ENCODE results near the gene MBD3L2B.
"Not testable (repeated sequence)": the region's sequence is repeated elsewhere in the genome, so short reads cannot be mapped to it uniquely, and the experiment has no call there.

MBD3L2B gene

DNA sequence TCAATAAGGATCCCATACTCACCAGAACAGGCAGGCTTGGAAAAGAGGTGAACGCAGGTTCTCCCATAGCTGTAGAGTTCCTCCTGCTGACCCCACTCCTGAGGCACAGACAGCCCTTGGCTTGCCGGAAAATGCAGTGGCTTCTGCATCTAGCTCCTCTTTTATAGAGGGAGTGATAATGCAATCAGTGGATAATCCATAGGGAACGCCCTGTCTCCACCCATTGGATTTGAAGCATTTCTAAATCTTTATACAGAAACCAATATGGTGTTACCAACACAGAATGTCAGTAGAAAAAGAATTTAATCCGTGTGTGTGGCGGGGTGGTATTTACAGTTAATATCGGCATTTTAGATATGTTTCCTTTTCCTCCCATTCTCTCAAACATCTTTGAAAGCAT lies at the start of gene MBD3L2B:
Gene MBD3L2B, minus strand, starts transcription at position 101 of the 400 bp plus-strand sequence. Its CDS starts 34 bp downstream, at position 67.
- not testable (repeated sequence) for DNase-seq (ENCODE audit: low spot score)

DNA sequence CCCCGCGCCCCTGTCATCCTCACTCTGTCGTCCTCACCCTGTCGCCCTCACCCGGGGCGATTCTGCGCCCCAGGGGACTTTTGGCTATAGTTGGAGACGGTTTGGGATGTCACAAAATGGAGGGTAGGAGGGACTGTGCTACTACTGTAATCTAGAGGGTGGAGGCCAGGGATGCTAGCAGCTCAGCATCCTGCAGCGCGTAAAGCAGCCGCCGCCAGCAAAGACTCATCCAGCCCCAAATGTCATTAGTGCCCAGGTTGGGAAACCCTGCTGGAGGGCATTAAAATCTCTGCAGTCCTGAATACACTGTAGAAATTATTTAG lies 48.6 kb upstream of the MBD3L2B start:
- no peak for DNase-seq (ENCODE audit: low spot score)

DNA sequence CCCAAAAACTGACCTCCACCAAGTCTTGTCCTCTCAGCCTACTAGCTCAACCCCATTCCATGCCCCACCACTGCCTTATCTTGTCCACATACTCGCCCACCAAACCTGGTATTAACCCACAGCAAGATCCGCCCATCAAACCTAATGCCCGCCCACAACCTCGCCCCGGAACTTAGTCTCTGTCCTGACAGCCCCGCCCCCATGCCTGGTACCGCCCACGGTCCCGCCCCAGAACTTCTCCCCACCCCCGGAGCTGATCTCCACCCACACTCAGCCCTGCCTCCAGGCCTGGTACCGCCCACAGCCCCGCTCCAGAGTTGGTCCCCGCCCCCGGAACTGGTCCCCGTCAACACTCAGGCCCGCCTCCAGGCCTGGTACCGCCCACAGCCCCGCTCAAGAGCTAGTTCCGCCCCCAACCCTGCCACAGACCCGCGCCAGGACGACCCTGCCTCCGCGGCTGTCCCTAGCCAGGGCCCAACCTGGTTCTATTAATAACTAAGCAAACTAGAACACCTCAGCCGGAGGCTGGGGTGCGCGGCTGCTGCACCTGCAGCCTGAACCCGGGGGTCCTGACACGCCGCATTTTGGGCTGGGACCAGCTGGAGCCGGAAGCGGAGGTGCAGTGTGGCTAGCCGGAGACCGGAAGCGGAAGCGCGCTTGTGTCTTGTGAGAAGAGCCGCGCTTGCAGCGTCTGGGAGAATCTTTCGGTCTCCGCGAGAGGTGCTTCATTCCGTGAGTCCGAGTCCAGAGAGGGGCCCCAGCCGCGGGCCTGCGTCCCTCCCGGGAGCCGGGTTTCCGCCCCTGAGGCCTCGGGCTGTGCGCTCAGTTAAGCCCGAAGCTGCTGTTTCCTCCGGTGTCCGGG lies 48.0 kb upstream of the MBD3L2B start, which contains the start of gene ZNF557:
Gene ZNF557, plus strand, starts transcription at position 662 of the 862 bp plus-strand sequence. CDS start 5,372 bp downstream, outside the sequence.
- peak; percentile 98 for DNase-seq (ENCODE audit: low spot score)

DNA sequence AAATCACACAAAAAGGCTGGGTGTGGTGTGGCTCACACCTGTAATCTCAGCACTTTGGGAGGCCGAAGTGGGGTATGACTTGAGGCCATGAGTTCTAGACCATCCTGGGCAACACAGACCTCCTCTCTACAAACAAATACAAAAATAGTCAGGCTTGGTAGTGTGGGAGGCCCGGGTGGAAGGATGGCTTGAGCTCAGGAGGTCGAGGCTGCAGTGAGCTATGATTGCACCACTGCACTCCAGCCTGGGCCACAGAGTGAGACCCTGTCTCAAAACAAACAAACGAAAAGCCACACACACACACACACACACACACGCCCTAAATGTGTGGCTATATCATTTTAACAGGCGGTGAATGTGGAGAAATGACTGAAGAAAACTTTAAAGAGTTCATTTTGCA lies 47.4 kb upstream of the MBD3L2B start:
- no peak for DNase-seq (ENCODE audit: low spot score)

DNA sequence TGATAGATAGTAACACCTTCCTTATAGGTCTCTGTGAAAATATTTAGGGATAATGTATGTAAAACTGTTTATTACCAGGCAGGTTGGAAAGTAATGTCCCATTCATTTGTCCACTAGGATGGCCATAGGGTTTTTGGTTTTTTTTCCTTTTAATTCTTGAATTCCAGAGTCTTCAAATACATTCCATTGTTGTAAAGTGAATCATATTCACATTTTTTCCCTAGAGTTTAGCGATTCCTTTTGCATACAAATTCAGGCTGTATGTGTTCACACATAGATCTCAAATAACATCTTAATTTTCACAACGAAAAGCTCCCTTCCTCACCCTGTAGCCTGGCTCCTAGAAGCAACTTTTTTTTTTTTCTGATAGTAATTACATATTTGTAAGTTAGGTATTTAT lies 46.5 kb upstream of the MBD3L2B start:
- peak; percentile 24 for DNase-seq (ENCODE audit: low spot score)

DNA sequence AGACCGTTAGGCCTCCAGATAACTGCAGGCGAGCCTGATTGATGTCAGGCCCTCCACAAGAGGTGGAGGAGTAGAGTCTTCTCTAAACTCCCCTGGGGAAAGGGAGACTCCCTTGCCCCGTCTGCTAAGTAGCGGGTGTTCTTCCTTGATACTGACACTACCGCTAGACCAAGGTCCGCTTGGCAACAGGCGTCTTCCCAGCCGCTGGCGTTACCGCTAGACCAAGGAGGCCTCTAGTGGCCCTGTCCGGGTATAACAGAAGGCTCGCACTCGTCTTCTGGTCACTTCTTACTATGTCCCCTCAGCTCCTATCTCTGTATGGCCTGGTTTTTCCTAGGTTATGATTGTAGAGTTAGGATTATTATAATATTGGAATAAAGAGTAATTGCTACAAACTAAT lies 45.9 kb upstream of the MBD3L2B start:
- not testable (repeated sequence) for DNase-seq (ENCODE audit: low spot score)

DNA sequence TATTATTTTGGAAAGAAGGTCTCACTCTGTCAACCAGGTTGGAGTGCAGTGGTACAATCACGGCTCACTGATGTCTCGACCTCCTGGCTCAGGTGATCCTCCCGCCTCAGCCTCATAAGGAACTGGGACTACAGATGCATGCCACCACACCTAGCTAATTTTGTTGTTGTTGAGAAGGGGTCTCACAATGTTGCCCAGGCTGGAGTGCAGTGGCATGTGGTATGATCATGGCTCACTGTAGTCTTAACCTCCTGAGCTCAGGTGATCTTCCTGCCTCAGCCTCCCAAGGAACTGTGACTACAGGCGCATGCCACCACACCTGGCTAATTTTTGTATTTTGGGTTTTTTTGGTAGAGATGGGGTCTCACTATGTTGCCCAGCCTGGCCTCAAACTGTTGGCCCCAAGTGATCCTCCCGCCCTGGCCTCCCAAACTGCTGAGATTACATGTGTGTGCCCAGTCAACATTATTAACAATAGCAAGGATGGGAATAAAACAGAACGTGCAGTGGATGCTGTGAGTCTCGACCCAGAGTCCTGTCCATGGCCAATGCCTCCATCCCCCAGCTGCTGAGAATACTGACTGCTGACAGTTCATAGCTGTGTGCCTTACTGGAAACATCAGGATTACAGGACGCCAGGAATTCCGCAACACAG lies 42.7 kb upstream of the MBD3L2B start:
- DNase-seq (ENCODE audit: low spot score), result no peak

DNA sequence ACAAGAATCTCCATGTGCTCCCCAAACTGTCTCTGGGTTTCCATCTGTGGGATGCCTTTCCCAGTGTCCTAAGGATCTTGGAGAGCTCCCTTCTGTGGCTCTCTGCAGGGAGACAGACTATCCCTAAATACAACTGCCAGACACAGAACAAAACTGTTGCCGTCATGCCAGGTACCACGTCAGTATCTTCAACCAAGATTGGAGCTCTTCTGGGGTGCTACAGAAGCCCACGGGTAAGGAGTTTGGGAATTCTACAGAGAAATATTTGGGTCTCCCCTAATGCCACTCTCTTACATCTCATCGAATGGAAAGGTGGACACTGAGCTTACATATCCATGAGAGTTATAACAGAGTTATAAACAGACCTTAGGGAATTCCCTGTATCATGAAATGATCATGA lies 42.1 kb upstream of the MBD3L2B start:
- no peak for DNase-seq (ENCODE audit: low spot score)

DNA sequence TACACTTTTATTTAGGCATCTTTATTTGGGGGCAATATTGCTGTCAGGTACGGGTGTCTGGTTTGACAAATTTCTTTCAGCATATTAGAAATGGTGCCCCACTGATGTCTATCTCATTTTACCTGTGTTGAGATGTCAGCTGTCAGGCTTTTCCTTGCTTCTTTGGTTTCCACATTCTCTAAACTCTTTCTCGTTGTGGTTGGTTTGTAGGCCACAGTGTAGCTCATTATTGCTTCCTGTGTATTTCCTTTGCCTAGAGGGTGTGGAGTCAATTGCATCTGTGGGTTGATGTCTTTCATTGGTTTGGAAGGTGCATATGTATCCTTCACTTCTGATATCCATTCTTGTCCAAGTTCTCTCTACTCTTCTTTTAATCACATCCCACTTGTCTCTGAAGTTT lies 38.7 kb upstream of the MBD3L2B start:
- not testable (repeated sequence) for DNase-seq (ENCODE audit: low spot score)

DNA sequence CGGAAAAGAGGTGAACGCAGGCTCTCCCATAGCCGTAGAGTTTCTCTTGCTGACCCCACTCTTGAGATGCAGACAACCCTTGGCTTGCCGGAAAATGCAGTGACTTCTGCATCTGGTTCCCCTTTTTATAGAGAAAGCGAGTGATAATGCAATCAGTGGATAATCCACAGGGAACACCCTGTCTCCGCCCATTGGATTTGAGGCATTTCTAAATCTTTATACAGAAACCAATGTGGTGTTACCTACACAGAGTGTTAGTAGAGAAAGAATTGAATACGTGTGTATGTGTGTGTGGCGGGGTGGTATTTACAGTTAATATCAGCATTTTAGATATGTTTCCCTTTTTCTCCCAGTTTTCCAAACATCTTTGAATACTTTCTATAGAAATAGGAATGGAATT lies 37.3 kb upstream of the MBD3L2B start, which contains the start of gene MBD3L3:
Gene MBD3L3, minus strand, starts transcription at position 101 of the 400 bp plus-strand sequence. Its CDS starts 71 bp downstream, at position 30.
- not testable (repeated sequence) for DNase-seq (ENCODE audit: low spot score)

DNA sequence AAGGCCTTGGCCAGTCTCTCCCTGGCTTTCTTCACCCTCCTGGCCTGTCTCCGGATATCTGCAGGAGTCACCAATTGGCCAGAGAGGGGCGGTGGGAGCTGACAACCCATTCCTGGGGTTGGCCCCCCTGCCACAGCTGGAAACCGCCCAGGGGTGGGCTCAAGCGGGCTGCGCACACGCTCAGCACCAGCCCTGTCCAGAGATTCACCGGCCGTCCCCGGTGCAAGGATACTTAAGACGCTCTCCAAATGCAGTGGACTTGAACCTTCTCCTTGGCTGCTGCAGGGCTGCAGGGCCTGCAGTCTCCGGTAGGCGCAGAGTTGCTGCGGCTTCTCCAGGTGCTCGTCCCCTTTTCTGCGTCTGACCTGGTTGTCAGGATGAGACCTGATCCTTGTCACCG lies 35.1 kb upstream of the MBD3L2B start:
- DNase-seq (ENCODE audit: low spot score), result not testable (repeated sequence)

DNA sequence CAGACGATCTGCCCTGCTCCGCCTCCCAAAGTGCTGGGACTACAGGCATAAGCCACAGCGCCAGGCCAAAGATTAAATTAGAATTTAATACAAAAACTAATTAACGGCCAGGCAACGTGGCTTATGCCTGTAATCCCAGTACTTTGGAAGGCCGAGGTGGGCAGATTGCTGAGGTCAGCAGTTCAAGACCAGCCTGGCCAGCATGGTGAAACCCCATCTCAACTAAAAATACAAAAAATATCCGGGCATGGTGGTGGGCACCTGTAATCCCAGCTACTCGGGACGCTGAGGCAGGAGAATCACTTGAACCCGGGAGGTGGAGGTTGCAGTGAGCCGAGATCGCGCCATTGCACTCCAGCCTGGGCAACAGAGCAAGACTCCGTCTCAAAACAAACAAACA lies 34.4 kb upstream of the MBD3L2B start:
- not testable (repeated sequence) for DNase-seq (ENCODE audit: low spot score)

DNA sequence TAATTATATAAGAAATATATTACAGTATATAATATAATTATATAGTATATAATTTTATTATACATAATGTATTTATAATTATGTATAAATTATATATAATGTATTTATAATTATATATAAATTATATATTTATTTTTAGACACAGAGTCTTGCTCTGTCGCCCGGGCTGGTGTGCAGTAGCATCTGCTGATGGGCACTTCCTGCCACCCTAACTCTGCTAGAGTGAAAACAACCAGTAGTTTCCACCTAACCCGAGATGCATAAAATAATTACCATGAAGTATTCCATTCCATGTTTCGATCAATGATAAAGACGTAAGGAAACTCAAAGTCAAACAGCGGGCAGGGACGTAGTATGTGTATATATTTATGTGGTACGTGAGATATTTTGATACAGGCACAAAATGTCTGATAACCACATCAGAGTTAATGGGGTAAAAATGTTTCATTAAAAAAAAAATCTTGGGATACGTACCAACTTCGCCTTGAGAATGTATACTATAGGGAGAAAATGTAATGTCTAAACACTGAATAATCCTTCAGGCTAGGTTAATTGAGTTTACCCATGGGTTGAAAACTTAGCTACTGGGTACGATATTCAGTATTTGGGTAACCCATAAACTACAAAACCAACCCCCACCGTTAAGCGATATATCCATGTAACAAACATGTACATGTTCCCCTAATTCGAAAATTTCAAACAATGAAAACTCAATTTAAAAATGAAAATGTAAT lies 33.6 kb upstream of the MBD3L2B start:
- DNase-seq (ENCODE audit: low spot score), result not testable (repeated sequence)

DNA sequence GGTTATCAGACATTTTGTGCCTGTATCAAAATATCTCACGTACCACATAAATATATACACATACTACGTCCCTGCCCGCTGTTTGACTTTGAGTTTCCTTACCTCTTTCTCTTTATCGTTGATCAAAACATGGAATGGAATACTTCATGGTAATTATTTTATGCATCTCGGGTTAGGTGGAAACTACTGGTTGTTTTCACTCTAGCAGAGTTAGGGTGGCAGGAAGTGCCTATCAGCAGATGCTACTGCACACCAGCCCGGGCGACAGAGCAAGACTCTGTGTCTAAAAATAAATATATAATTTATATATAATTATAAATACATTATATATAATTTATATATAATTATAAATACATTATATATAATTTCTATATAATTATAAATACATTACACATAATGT lies 31.7 kb upstream of the MBD3L2B start:
- DNase-seq (ENCODE audit: low spot score), result not testable (repeated sequence)

DNA sequence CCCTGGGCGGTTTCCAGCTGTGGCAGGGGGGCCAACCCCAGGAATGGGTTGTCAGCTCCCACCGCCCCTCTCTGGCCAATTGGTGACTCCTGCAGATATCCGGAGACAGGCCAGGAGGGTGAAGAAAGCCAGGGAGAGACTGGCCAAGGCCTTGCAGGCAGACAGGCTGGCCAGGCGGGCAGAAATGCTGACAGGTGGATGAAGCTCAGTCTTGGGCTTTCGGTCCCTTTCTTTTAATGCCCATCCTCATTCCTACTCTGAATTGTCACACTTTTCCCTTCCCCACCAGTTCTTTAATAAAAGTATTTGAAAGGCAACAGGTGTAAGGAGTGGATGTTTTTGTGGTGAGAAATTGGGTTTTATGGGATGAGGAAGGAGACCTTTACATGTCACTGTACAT lies 30.2 kb upstream of the MBD3L2B start:
- not testable (repeated sequence) for DNase-seq (ENCODE audit: low spot score)

DNA sequence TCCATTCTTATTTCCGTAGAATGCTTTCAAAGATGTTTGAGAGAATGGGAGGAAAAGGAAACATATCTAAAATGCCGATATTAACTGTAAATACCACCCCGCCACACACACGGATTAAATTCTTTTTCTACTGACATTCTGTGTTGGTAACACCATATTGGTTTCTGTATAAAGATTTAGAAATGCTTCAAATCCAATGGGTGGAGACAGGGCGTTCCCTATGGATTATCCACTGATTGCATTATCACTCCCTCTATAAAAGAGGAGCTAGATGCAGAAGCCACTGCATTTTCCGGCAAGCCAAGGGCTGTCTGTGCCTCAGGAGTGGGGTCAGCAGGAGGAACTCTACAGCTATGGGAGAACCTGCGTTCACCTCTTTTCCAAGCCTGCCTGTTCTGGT lies 27.8 kb upstream of the MBD3L2B start, which contains the start of gene MBD3L2:
Gene MBD3L2, plus strand, starts transcription at position 301 of the 400 bp plus-strand sequence. Its CDS starts 53 bp downstream, at position 354.
- not testable (repeated sequence) for DNase-seq (ENCODE audit: low spot score)

DNA sequence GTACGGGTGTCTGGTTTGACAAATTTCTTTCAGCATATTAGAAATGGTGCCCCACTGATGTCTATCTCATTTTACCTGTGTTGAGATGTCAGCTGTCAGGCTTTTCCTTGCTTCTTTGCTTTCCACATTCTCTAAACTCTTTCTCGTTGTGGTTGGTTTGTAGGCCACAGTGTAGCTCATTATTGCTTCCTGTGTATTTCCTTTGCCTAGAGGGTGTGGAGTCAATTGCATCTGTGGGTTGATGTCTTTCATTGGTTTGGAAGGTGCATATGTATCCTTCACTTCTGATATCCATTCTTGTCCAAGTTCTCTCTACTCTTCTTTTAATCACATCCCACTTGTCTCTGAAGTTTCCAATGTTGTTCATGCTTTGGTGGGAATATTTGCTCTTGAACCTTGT lies 20.3 kb upstream of the MBD3L2B start:
- DNase-seq (ENCODE audit: low spot score), result not testable (repeated sequence)

DNA sequence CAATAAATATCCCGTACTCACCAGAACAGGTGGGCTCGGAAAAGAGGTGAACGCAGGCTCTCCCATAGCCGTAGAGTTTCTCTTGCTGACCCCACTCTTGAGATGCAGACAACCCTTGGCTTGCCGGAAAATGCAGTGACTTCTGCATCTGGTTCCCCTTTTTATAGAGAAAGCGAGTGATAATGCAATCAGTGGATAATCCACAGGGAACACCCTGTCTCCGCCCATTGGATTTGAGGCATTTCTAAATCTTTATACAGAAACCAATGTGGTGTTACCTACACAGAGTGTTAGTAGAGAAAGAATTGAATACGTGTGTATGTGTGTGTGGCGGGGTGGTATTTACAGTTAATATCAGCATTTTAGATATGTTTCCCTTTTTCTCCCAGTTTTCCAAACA lies 18.8 kb upstream of the MBD3L2B start, which contains the start of gene MBD3L4:
Gene MBD3L4, minus strand, starts transcription at position 101 of the 400 bp plus-strand sequence. Its CDS starts 35 bp downstream, at position 66.
- DNase-seq (ENCODE audit: low spot score), result not testable (repeated sequence)

DNA sequence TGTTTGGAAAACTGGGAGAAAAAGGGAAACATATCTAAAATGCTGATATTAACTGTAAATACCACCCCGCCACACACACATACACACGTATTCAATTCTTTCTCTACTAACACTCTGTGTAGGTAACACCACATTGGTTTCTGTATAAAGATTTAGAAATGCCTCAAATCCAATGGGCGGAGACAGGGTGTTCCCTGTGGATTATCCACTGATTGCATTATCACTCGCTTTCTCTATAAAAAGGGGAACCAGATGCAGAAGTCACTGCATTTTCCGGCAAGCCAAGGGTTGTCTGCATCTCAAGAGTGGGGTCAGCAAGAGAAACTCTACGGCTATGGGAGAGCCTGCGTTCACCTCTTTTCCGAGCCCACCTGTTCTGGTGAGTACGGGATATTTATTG lies 9.0 kb upstream of the MBD3L2B start, which contains the start of gene MBD3L5:
Gene MBD3L5, plus strand, starts transcription at position 301 of the 400 bp plus-strand sequence. Its CDS starts 34 bp downstream, at position 335.
- DNase-seq (ENCODE audit: low spot score), result not testable (repeated sequence)

DNA sequence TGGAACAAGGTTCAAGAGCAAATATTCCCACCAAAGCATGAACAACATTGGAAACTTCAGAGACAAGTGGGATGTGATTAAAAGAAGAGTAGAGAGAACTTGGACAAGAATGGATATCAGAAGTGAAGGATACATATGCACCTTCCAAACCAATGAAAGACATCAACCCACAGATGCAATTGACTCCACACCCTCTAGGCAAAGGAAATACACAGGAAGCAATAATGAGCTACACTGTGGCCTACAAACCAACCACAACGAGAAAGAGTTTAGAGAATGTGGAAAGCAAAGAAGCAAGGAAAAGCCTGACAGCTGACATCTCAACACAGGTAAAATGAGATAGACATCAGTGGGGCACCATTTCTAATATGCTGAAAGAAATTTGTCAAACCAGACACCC lies 7.6 kb upstream of the MBD3L2B start:
- DNase-seq (ENCODE audit: low spot score), result not testable (repeated sequence)

DNA sequence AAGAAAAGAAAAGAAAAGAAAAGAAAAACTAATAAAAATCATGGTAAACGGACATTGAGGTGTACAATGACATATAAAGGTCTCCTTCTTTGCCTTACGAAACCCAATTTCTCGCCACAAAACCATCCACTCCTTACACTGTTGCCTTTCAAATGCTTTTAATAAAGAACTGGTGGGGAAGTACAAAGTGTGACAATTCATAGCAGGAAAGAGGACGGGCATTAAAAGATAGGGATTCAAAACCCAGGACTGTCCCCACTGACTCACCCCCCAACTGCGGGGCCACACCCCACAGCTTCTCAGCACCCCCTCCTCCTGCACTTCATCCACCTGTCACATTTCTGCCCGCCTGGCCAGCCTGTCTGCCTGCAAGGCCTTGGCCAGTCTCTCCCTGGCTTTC lies 2.4 kb downstream of the MBD3L2B start:
- no peak for DNase-seq (ENCODE audit: low spot score)

DNA sequence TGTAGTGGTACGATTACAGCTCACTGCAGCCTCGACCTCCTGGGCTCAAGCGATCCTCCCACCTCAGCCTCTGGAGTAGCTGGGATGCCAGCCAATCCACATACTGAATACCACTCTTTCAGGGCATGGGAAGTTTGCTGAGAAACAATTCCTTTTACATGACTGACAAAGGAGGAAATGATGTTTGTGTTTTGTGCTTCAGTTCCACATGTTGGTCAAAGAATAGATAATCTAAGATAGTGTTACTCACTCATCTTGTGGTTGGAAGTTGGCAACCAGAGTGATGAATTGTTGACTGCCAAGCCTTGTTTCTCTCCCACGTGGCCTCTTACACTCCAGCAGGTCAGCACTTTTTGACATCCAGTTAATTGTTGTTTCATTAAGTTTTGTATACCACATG lies 7.6 kb downstream of the MBD3L2B start:
- no peak for DNase-seq (ENCODE audit: low spot score)

Data from AG20443 (cell line).